ENCODE data around the gene FARP1.

The FARP1 gene

GRCh38 chr13:98396071-98396710 lies 253.3 kb downstream of the FARP1 start:
- no peak overlapping the region for H3K4me3 ChIP-seq (ENCODE audit: low read depth in 1 of 2, low read length in 1 of 2)
- no peaks in the 10 kb centered on the region for H3K9me3 ChIP-seq
- H3K4me1 ChIP-seq (ENCODE audit: control insufficient read depth in 1 of 2, insufficient read depth in 1 of 2, low read depth in 1 of 2, low read length in 1 of 2) = no peaks in the 10 kb centered on the region
- H3K36me3 ChIP-seq = no peaks in the 10 kb centered on the region
- no peak for TF ChIP-seq CTCF (IDR thresholded peaks at IDR 0.05)
- H3K27me3 ChIP-seq = peaks cover 26% of the 10 kb centered on the region
- H3K27ac ChIP-seq = no peak overlapping the region

GRCh38 chr13:98397221-98397620 lies 254.3 kb downstream of the FARP1 start:
- H3K4me1 ChIP-seq (ENCODE audit: control insufficient read depth in 1 of 2, insufficient read depth in 1 of 2, low read depth in 1 of 2, low read length in 1 of 2) = no peaks in the 10 kb centered on the region
- TF ChIP-seq CTCF (IDR thresholded peaks at IDR 0.05) = no peak

GRCh38 chr13:98397861-98398260 lies 255.0 kb downstream of the FARP1 start:
- H3K36me3 ChIP-seq = no peaks in the 10 kb centered on the region
- no peaks in the 10 kb centered on the region for H3K4me1 ChIP-seq (ENCODE audit: control insufficient read depth in 1 of 2, insufficient read depth in 1 of 2, low read depth in 1 of 2, low read length in 1 of 2)
- no peaks in the 10 kb centered on the region for H3K9me3 ChIP-seq
- no peak overlapping the region for H3K27ac ChIP-seq
- peaks cover 21% of the 10 kb centered on the region for H3K27me3 ChIP-seq
- no peak overlapping the region for H3K4me3 ChIP-seq (ENCODE audit: low read depth in 1 of 2, low read length in 1 of 2)
- no peak for TF ChIP-seq CTCF (IDR thresholded peaks at IDR 0.05)

More at GRCh38 chr13:98397221-98397620, 254.3 kb downstream of the FARP1 start:
- Histone ChIP-seq H3K4me3 (ENCODE audit: low read depth in 1 of 2, low read length in 1 of 2) (no peak overlapping the region), H3K27ac (no peak overlapping the region), H3K9me3 (no peaks in the 10 kb centered on the region), H3K36me3 (no peaks in the 10 kb centered on the region), H3K27me3 (peaks cover 23% of the 10 kb centered on the region)

GRCh38 chr13:98398581-98398980 lies 255.7 kb downstream of the FARP1 start:
- no peaks in the 10 kb centered on the region for H3K36me3 ChIP-seq
- H3K27ac ChIP-seq = no peak overlapping the region
- H3K4me3 ChIP-seq (ENCODE audit: low read depth in 1 of 2, low read length in 1 of 2) = no peak overlapping the region
- no peak for TF ChIP-seq CTCF (IDR thresholded peaks at IDR 0.05)
- H3K27me3 ChIP-seq = peaks cover 16% of the 10 kb centered on the region
- no peaks in the 10 kb centered on the region for H3K9me3 ChIP-seq
- no peaks in the 10 kb centered on the region for H3K4me1 ChIP-seq (ENCODE audit: control insufficient read depth in 1 of 2, insufficient read depth in 1 of 2, low read depth in 1 of 2, low read length in 1 of 2)

GRCh38 chr13:98399756-98400155 lies 256.9 kb downstream of the FARP1 start:
- Histone ChIP-seq H3K36me3 (no peaks in the 10 kb centered on the region), H3K4me1 (ENCODE audit: control insufficient read depth in 1 of 2, insufficient read depth in 1 of 2, low read depth in 1 of 2, low read length in 1 of 2) (no peaks in the 10 kb centered on the region), H3K4me3 (ENCODE audit: low read depth in 1 of 2, low read length in 1 of 2) (no peak overlapping the region), H3K27ac (no peak overlapping the region), H3K27me3 (peaks cover 16% of the 10 kb centered on the region), H3K9me3 (no peaks in the 10 kb centered on the region)
- TF ChIP-seq CTCF (IDR thresholded peaks at IDR 0.05) = no peak

All from neutrophil (primary cell).